Pancreas (tissue), 10 donors: ENCODE measurements around the gene ITGA5. TPM values are rescaled to one million over a fixed set of nuclear protein-coding genes. Genes with fewer than 3 reads are reported as not detected.

Experiments used
- ATAC-seq, 4 donors: fragments of 200-7000 bp; cut with Tn5 transposase; one replicate each; pipeline versions ENCODE4 v1.8.0 to v1.9.1; 2020; ENCODE audit warnings: mild to moderate bottlenecking in 4 of 4, moderate library complexity in 4 of 4
- DNase-seq, 6 donors: peaks; one replicate each; pipeline ENCODE4 v3.0.0-alpha.2; 2020
- FAIRE-seq: peaks from 2 replicates; lab custom pipeline; 2012; peaks lifted over from hg19 to GRCh38; lab: Jason Lieb, UNC
- H3K27ac ChIP-seq, 4 donors: fragments of 200-600 bp; sonication (generic); 1 replicate in 3 of 4; 2 replicates in 1 of 4; pipeline versions ENCODE4 v1.5.0 to v1.8.0; 2020
- H3K27me3 ChIP-seq, 4 donors: fragments of 200-600 bp; one replicate each; pipeline ENCODE4 v1.8.0; 2021
- H3K36me3 ChIP-seq, 3 donors: fragments of 200-600 bp; sonication (generic) in 1 of 3; one replicate each; pipeline versions ENCODE4 v1.5.0 to v1.8.0; 2020 to 2021
- H3K4me1 ChIP-seq, 3 donors: fragments of 200-600 bp; one replicate each; pipeline ENCODE4 v1.8.0; 2021
- H3K4me3 ChIP-seq, 4 donors: fragments of 200-600 bp; sonication (generic) in 2 of 4; one replicate each; pipeline versions ENCODE4 v1.5.0 to v1.8.0; 2020 to 2021
- H3K9me3 ChIP-seq, 4 donors: fragments of 200-600 bp; one replicate each; pipeline ENCODE4 v1.8.0; 2021
- CTCF ChIP-seq, 4 donors: fragments of 200-600 bp; sonication (generic) in 3 of 4; IDR thresholded peaks; one replicate each; pipeline versions ENCODE4 v1.5.0 to v1.8.0; 2021; ENCODE audit warnings: antibody characterized with exemption in 4 of 4
- WGBS, 2 donors: extraction: QIAGEN DNeasy Blood & Tissue Kit; methylation state at CpG; one replicate each; pipeline ENCODE4 v1.1.7; 2013; 5-methylcytosine and 5-hydroxymethylcytosine counted together
- intact Hi-C, 3 donors: fragments of 100-400 bp; cut with DNase I; formaldehyde crosslinking; loops; one replicate each; pipeline versions ENCODE4 v1.11.1 to v1.14.2; 2022
- polyA plus RNA-seq, 2 donors: library from polyadenylated mRNA; stranded (reverse); fragments of 200-250 nt; gene quantifications; one replicate each; pipeline ENCODE4 v1.2.3, GENCODE V29; 2013
- total RNA-seq, 6 donors: library from RNA; stranded (reverse); fragmentation: NEBNext Ultra II Directional in 4 of 6; extraction: Animal tissue kit (Norgen Biotek cat#: 25700) in 4 of 6; gene quantifications; one replicate each; pipeline versions ENCODE4 v1.2.1 to v1.2.4, GENCODE V29; 2021 to 2023
- donor health status: healthy with polysubstance abuse.
- donor health status: DM: no; HTN: no; CAD: no; lungs with moderate emphysema.
- donor health status: DM: no; HTN: no; CAD: no.
- donor health status: control.
- donor health status: control.
- donor health status: Bipolar disorder and iron deficiency.
- donor health status: DM: yes; HTN: yes; CAD: no.
- donor health status: DM: no; HTN: no; CAD: no.
- donor health status: DM: no; HTN: no; CAD: no.
- donor health status: DM: yes; HTN: yes; CAD: no.

ITGA5 gene
- 10 to 100 TPM in 4 of 6 donors, 1 to 10 TPM in 2; 9.5 to 27.1 (median 15.1) TPM for total RNA-seq
- 10 to 100 TPM; 19.0 to 32.2 TPM for polyA plus RNA-seq

- H3K27me3 ChIP-seq, result no peaks in the 10 kb centered on the region
- H3K36me3 ChIP-seq, result no peaks in the 10 kb centered on the region
- H3K27ac ChIP-seq, result peak within 1 kb of the TSS; percentile 60 to 78 (median 68)
- H3K4me3 ChIP-seq, result peak within 1 kb of the TSS; percentile 66 to 87 (median 80)
- ATAC-seq (peak; percentile 85 to 90 (median 88)), DNase-seq (peak; percentile 64 to 87 (median 78)), FAIRE-seq (no peak)
- no peak for TF ChIP-seq CTCF (IDR thresholded peaks at IDR 0.05)
- WGBS, 2 donors, result 3 to 4% methylated on average over 39 to 46 of the region's 46 CpGs
- intact Hi-C loops, result no loop called here
- H3K9me3 ChIP-seq, result no peaks in the 10 kb centered on the region
- H3K4me1 ChIP-seq, result peaks cover 9 to 25% (median 12%) of the 10 kb centered on the region in 3 donors
Observed at GRCh38 chr12:54419088-54419887, at the start of gene ITGA5. Gene ITGA5 (minus strand): TSS chr12:54419266. CDS start chr12:54419198, 68 bp downstream.

DNA sequence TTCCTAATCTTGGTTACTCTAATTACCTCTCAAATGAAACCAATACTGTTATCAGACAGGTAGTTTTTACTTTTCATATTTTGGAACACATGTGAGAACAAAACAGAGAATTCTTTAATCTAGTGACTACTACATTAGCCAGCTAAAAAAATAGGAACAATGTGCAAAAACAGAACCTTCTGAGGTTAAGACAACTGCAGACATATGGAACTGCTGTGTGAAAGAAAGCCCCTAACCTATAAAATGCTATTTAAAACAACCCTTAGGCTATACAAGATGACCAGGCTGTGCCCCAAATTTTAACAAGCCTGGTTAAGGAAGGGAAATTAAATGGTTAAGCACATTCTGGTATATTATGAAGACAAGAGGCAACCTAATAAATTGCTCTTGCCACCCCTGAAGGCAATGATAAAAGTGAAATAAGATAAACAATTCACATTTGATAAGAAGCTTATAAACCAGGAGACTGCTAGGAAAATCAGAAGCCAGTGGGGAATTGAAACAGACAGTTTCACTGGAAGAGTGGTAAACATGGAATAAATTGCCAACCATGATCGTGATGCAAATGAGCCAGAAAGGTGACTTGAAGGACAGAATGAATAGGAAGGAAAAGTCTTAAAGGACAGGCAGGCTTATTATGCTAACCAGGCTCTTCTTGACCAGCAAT is 46.9 kb upstream of the ITGA5 start:
- H3K4me3 ChIP-seq, result no peak overlapping the region
- H3K27ac ChIP-seq, result no peak overlapping the region
- WGBS, 2 donors, result 21 to 24% methylated on average over 1 of the region's 1 CpG
- FAIRE-seq (no peak), DNase-seq (no peak), ATAC-seq (no peak)
- intact Hi-C loops, result no loop called here
- TF ChIP-seq CTCF (IDR thresholded peaks at IDR 0.05), result no peak
- no peaks in the 10 kb centered on the region for H3K27me3 ChIP-seq
- no peaks in the 10 kb centered on the region for H3K36me3 ChIP-seq
- H3K9me3 ChIP-seq, result no peaks in the 10 kb centered on the region
- no peaks in the 10 kb centered on the region for H3K4me1 ChIP-seq

DNA sequence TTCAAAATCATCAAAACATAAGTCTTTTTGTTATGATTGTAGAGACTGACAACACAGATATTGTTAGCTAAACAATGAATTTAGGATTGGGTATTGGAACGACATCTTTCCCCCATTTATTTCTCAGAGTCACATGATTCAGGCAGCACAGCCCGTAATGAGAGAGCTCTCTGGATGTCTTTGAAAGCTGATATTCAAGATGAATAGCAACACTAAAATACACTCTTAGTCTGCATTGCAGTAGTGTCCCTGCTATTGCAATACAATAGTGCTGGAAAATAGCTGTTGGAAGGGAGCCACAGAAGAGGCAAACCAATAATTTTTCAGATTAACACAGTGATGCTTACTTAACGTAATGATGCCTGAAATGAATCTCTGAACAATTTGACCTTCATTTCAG is 44.4 kb upstream of the ITGA5 start:
- Histone ChIP-seq H3K27ac (no peak overlapping the region), H3K36me3 (no peaks in the 10 kb centered on the region), H3K9me3 (no peaks in the 10 kb centered on the region), H3K27me3 (no peaks in the 10 kb centered on the region), H3K4me3 (no peak overlapping the region), H3K4me1 (no peaks in the 10 kb centered on the region)
- FAIRE-seq (no peak), DNase-seq (no peak), ATAC-seq (no peak)
- intact Hi-C loops, result no loop called here
- no peak for TF ChIP-seq CTCF (IDR thresholded peaks at IDR 0.05)
- WGBS, 2 donors, result 26 to 30% methylated on average over 3 of the region's 3 CpGs

DNA sequence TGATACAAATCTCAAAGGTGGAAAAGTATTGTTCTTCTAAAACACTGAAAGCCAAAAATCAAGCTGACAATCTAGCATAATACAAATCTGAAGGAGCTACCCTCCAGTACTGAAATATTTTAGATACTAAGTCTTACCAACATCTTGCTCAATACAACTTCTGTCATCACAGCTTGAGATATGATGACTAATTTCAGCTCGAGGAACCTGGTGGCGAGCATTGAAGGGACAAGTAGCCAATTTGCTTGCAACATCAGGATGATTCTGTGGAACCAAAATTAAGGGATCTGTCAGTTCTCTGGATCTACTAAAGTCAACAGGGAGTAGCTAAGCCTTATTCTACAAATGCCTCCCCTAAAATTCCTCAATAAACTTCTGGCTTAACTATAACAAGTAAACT is 44.0 kb upstream of the ITGA5 start:
- Histone ChIP-seq H3K27ac (no peak overlapping the region), H3K4me3 (no peak overlapping the region), H3K4me1 (no peaks in the 10 kb centered on the region), H3K27me3 (no peaks in the 10 kb centered on the region), H3K9me3 (no peaks in the 10 kb centered on the region), H3K36me3 (no peaks in the 10 kb centered on the region)
- intact Hi-C loops, result no loop called here
- TF ChIP-seq CTCF (IDR thresholded peaks at IDR 0.05), result no peak
- ATAC-seq (peak in 2 of 4 donors; percentile 25 to 50), FAIRE-seq (no peak), DNase-seq (no peak)
- 51 to 57% methylated on average over 2 of the region's 2 CpGs for WGBS, 2 donors
